Hindlimb muscle (tissue), 1 donor: Measurements from ENCODE around the gene UBE3B. TPM values are rescaled to one million over a fixed set of nuclear protein-coding genes. Genes with fewer than 3 reads are reported as not detected.

Source experiments
- DNase-seq: peaks from one replicate; pipeline ENCODE4 v3.0.0-alpha.2; 2013
- polyA plus RNA-seq: library from polyadenylated mRNA; unstranded; fragments of 120-200 nt; gene quantifications from one replicate; pipeline ENCODE4 v1.2.1, GENCODE V29; 2013; ENCODE audit not compliant: insufficient read length

UBE3B gene
- polyA plus RNA-seq, 1 donor = 25.9 TPM

- peak; percentile 5 for DNase-seq
Measured at GRCh38 chr12:109475993-109476806, 1.2 kb upstream of the UBE3B start.

GRCh38 chr12:109476807-109477184, 638 bp upstream of the UBE3B start:
- DNase-seq = no peak

GRCh38 chr12:109477963-109478315, 505 bp downstream of the UBE3B start:
- DNase-seq = no peak

- DNase-seq = no peak
Measured at GRCh38 chr12:109479761-109480160, 2.3 kb downstream of the UBE3B start.

DNA sequence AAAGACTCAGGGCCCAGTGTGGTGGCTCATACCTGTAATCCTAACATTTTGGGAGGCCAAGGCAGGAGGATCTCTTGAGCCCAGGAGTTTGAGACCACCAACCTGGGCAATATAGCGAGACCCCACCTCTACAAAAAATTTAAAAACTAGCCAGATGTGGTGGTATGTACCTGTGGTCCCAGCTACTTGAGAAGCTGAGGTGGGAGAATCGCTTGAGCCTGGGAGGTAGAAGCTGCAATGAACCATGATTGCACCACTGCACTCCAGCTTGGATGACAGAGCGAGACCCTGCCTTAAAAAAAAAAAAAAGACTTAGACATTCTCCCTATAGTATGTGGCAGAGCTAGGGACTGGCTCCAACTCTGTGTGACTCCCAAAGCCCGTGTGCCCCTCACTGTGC, 2.9 kb downstream of the UBE3B start:
- DNase-seq = no peak

DNA sequence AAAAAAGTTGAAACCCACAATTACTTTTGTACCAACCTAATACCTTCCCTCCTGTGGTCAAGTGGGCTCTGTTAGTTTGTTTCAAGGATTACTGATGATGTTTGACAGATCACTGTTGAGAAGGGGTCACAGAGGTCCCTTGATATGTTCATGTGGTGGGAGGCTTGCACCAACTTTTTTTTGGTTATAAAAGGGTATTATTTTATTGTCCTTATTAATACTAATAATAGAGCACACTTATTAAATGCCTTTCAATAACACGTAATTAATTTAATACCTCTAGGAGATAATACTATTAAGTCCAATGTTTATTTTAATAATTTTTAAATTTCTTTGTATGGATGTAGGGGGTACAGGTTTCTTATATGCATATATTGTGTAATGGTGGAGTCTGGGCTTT, 4.4 kb downstream of the UBE3B start:
- no peak for DNase-seq

DNA sequence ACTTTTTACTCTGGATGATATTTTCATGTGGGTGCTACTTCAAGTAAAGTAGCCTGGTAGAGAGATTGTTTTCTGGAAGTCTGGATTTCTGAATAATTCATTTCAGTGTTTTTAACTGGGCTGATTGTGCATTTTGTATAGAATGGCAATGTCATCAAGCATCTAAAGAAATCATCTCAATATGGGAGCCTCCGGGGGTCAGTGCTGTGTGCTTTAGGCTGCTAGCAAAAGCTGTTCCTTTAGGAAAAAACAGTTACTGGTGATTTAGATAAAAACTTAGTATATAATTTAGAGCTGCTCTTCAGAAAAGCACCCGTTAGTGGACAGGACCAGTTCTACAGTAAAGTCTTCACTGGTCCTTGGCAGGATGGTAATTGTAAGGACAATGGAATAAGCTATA, 5.1 kb downstream of the UBE3B start:
- no peak for DNase-seq

GRCh38 chr12:109482894-109483293, 5.5 kb downstream of the UBE3B start:
- no peak for DNase-seq

GRCh38 chr12:109483346-109483745, 5.9 kb downstream of the UBE3B start:
- no peak for DNase-seq

DNA sequence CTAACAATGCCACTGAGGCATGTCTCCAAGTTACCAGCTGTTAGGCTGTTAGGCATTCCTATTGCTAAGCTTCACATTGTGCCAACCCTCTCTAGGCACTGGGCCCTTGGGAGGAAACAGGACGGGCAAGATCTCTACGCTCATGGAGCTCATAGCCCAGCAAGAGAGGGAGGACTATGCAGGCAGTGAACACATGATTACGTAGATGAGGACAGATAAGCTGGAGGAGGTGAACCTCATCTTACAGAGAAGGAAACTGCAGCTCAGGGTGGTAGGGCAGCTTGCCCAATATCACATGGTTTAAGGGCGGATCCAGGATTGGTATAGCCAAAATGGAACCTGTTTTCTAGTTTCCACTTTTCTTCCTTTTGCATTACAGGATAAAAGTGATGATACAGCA, 7.8 kb downstream of the UBE3B start:
- DNase-seq = no peak

GRCh38 chr12:109487181-109488050, 10.0 kb downstream of the UBE3B start:
- no peak for DNase-seq

DNA sequence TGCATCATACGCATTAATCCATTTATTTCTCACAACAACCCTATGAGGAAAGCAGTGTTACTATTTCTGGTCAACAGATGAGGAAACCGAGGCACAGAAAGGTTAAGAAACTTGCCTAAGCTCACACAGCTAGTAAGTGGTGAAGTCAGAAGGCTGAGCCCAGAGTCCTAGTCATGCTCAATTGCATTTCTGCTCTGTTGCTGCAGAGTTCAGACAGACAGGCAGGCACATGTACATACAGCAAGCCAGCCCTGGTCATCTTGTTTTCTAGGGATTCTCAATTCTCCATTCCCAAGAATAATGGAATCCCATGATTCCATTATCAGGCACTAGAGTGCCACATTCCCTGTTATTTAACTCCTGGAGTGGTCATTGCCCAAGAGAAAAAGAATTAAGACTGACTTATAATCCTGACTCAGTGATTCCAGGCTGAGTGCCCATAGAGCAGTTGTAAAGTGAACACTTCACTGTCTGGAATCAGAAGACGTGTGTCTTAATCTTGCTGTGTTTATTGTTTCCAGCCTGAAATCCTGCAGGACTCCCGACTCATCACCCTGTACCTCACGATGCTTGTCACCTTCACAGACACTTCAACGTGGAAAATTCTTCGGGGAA, 10.7 kb downstream of the UBE3B start:
- no peak for DNase-seq

GRCh38 chr12:109489016-109489954, 11.9 kb downstream of the UBE3B start:
- no peak for DNase-seq

DNA sequence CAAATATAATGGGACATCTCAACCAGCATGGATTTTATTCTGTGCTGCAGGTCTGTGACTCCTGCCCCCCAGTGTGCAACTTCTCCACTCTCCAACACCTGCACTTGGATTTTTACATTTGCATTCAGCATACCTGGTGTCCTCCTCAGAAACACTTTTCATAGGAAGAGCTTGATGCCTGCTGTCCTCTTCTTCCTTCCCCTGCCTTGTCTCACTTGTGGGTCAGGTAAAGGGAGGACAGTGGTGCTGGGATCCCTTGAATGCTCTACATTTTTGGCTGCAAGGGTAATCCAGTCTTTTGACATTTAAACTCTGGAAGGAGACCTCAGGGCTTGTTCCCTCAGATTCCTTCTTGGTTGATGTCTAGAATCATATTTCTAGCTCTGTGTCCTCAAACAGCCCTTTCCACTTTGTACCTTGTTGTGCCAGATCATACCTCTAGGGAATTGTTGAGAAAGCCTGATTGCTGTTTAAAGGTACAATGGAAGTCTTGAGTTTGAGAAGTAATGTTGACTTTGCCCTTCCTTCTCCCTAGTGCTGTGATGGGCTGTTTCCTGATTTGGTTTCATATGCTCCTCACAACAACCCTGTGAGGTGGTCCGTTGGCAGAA, 12.6 kb downstream of the UBE3B start:
- no peak for DNase-seq

DNA sequence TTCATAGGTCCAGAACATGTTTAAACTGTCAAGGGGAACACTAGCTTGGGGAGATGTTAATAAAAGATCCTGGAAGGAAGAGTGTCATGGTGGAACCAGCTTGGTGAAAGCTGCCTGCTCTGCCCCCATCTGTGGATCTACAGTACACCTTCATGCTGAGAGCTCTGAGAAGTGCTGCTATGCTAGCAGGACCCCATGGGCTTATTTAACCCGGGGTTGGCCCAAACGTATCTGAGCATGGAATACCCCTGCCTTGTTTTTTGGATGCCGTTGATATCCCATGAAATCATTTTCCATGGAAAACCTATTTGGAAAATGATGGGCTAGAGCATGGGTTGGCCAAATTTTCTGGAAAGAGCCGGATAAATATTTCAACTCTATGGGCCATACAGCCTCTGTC, 14.2 kb downstream of the UBE3B start:
- DNase-seq = no peak

- DNase-seq = no peak
Measured at GRCh38 chr12:109492371-109492770, 14.9 kb downstream of the UBE3B start.

DNA sequence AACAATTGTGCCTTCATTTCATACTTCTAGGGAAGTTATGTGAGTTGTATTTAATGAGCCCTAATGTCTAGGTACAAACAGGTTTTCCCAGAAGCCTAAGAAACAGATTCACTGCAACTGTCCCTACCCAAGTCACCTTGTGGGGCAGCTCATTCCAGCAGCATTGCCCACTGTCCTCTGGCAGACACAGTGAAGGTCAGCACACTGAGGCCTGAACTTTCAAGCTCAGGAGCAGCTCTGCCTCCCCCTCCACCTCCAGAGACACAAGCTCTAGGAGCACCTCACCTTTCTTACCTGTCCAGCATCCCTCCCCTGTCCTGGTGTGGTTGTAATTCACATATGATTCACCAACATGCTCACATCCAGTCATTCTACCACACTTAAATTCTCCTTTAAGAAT, 15.7 kb downstream of the UBE3B start:
- DNase-seq = no peak

DNA sequence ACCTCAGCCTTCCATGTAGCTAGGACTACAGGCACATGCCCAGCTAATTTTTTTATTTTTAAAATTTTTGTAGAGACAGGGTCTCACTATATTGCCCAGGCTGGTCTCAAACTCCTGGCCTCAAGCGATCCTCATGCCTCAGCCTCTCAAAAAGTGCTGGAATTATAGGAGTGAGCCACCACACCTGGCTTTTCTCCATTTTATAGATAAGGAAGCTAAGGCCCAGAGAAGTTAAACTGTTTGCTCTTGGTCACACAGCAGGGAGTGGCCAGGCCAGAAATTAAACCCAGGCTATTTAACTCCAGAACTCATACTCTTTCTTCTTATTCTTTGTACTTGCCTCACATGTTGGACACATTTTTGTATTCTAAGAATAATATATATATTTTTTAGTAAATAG, 16.5 kb downstream of the UBE3B start:
- no peak for DNase-seq

DNA sequence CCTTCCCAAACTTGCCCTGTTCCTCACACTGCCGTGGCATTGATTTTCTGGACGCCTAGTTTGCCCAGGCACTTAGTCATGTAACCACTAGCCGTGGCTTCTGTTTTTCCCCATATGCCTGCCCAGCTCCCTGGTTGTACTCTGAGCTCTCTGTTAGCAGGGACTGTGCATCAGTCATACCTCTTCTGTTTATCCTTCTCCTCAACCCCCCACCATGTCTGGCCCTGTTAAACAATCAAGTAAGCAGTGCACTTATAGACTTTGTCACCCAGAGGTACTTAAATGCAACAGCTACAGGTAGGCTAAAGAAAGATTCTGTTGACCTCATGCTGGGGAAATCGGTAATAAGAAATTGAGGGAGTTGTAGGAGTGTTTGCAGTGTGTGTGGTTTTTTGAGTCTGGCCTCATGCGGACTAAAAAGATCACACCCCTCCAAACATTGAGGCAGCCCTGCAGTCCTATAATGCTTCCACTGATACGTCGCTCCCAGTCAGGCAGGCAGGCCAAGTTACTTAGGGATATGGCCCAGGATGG, 17.0 kb downstream of the UBE3B start:
- DNase-seq = no peak

DNA sequence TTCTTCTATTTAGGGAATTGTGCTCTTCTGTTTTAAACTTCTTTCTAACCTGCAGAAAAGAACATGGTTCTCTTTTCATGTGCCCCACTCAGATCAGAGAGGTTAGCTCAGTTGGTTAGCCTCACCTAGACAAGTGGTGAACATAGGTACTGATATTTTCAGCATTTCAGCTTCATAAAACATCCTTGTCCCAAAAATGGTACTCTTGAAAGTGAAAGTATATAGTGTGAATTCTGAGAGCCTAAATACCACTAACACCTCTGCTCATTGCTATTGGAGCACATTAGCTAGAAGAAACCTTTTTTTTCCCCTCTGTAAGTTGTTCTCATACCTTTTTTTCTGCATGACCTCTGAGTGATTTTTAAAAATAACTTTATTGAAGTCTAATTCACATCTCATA, 17.6 kb downstream of the UBE3B start:
- no peak for DNase-seq

DNA sequence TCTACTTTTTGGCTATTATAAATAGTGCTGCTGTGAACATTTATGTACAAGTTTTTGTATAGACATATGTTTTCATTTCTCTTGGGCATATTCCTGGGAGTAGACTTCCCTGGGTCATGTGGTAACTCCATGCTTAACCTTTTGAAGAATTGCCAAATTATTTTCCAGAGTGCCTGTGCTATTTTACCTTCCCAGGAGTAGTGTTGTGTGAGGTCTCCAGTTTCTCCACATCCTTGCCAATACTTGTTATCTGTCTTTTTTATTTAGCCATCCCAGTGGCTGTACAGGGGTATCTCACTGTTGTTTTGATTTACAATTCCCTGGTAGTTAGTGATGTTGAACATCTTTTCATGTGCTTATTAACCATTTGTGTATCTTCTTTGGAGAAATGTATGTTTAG, 18.9 kb downstream of the UBE3B start:
- no peak for DNase-seq

DNA sequence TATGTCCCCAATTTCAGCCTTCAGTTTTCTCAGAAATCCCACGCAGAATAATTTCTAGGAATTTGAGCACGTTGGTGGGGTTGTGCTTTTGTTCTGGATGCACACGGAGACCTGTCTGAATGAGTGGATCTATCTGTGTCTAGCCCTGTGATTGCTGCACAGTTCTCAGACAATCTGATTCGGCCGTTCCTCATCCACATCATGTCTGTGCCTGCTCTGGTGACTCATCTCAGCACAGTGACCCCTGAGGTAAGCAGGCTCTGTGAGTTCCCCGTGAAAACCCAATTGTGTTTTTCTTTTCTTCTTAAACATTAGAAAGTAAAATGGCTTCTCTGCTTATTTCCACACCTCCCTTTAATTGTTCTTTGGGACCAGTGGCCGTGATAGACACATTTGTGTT, 20.2 kb downstream of the UBE3B start:
- no peak for DNase-seq
